Central memory CD8-positive, alpha-beta T cell (primary cell): ENCODE data around the gene GTF2H1.
"Not testable (repeated sequence)": the region's sequence is repeated elsewhere in the genome, so short reads cannot be mapped to it uniquely, and the experiment has no call there.

Experiments used
- ATAC-seq: fragments of 150-1000 bp; cut with Tn5 transposase; replicated peaks from 2 replicates; pipeline ENCODE4 v1.10.0; 2022; ENCODE audit warnings: mild to moderate bottlenecking, moderate FRiP score, moderate number of reproducible peaks; ENCODE audit not compliant: poor library complexity, severe bottlenecking; ENCODE audit errors: extremely low read depth
- DNase-seq, 2 donors: peaks; one replicate each; pipeline ENCODE4 v3.0.0; 2021; ENCODE audit warnings: low spot score in 2 of 2
- H3K27ac Mint-ChIP-seq: one replicate; pipeline ENCODE4 v1.8.0; 2022; ENCODE audit warnings: low read depth, mild to moderate bottlenecking, moderate library complexity, mixed read lengths
- H3K27me3 Mint-ChIP-seq: one replicate; pipeline ENCODE4 v1.8.0; 2022; ENCODE audit warnings: mixed read lengths
- H3K36me3 Mint-ChIP-seq: one replicate; pipeline ENCODE4 v1.8.0; 2022; ENCODE audit warnings: mild to moderate bottlenecking, moderate library complexity, mixed read lengths; ENCODE audit not compliant: insufficient read depth
- H3K4me1 Mint-ChIP-seq: one replicate; pipeline ENCODE4 v1.8.0; 2022; ENCODE audit warnings: mixed read lengths
- H3K4me3 Mint-ChIP-seq: one replicate; pipeline ENCODE4 v1.8.0; 2022; ENCODE audit warnings: mild to moderate bottlenecking, moderate library complexity, mixed read lengths
- H3K9me3 Mint-ChIP-seq: one replicate; pipeline ENCODE4 v1.8.0; 2022; ENCODE audit warnings: mixed read lengths

The GTF2H1 gene

DNA sequence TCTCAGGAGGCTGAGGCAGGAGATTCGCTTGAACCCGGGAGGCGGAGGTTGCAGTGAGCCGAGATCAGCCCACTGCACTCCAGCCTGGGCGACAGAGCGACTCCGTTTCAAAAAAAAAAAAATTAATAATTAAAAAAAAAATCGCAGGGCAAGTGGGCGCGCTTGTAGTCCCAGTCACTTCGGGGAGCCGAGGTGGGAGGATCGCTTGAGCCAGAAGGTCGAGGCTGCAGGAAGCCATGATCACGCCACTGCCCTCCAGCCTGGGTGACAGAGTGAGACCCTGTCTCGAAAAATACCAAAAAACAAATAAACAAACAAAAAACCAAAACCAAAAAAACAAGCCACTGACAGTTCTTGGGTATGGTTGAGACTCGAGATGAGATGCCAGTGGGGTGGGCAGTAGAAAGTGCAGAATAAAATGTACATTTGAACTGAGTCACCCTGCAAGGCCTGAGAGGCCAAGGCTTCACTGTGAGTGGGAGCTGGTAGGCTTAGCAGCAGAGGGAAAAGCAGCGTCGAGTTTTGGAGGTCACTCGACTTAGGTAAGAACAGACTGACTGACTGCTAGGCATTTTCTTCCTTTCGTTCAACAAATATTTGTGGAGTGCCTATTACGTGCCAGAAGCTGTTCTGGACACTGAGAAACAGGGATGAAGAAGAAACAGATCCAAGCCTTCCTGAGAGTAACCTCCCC, 71.4 kb downstream of the GTF2H1 start:
- DNase-seq: no peak
- Mint-ChIP-seq H3K9me3 (no peaks in the 10 kb centered on the region), H3K4me1 (peaks cover 36% of the 10 kb centered on the region), H3K27me3 (no peaks in the 10 kb centered on the region), H3K36me3 (peaks cover 48% of the 10 kb centered on the region), H3K4me3 (peak overlapping the region; percentile 99), H3K27ac (peak overlapping the region; percentile 96)
- ATAC-seq: no peak

DNA sequence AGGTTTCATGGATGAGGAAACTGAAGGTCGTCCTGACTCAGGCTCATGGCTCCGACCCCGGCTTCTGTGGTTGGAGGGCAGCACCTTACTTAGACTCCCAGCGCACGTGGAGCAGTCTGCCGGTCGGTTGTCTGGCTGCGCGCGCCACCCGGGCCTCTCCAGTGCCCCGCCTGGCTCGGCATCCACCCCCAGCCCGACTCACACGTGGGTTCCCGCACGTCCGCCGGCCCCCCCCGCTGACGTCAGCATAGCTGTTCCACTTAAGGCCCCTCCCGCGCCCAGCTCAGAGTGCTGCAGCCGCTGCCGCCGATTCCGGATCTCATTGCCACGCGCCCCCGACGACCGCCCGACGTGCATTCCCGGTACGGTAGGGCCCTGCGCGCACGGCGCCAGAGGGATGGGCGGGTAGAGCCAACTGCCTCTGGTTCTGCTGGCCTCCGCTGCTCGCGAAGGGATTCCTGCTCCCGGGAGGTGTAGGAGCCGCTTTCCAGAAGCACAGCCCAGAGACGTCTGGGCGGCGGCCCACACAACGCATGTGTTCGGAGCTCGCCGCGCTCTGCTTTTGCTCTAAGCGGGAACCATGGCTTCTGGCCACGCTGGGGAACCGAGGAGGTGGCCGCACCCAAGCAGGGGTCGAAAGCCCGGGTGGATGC, 72.0 kb downstream of the GTF2H1 start, which contains the start of gene LDHA:
TSS of gene LDHA (plus strand) at position 289 of the 653 bp plus-strand sequence. CDS start 2,280 bp downstream, outside the sequence.
- ATAC-seq (peak; percentile 78), DNase-seq (peak; percentile 97 to 98)
- Mint-ChIP-seq H3K36me3 (peaks cover 54% of the 10 kb centered on the region), H3K4me3 (peak within 1 kb of the TSS; percentile 99), H3K9me3 (no peaks in the 10 kb centered on the region), H3K27me3 (no peaks in the 10 kb centered on the region), H3K27ac (peak within 1 kb of the TSS; percentile 96), H3K4me1 (peaks cover 36% of the 10 kb centered on the region)

DNA sequence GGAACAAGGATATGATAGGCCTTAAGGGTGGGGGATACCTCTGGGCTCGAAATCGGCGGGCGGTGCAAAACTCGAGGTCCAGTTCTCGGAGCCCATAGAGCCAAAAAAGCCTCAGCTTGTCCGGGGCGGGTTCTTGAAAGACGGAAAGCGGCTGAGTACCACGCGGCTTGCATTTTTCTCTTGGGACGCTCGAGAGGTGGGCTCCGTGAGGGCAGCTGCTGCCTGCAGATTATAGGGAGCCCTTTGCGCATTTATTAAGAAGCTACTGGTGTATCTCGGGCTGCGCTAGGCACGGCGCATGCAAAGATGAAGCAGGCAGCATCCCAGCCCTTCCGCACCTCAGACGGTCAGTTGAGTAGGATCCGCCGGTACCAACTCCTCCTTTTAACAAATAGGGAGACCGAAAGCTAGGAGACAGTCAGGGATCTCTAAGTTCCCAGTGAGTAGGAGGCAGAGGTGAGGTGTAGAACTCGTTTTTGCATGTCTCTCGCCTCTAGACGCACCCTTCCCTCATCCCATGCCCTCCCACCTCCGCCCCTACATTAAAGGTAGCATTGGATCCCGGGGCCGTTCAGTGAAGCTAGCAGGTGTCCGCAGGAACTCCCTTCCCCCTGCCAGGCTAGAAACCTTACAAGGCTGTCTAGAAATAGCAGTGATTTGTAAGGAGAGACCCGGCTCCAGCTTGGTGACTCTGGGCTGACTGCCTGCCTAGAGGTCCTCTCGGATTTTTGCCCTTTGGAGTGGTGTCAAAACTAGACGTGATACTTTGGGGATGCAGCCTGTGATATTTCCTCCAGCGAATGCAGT, 72.8 kb downstream of the GTF2H1 start:
- Mint-ChIP-seq H3K4me1 (peaks cover 36% of the 10 kb centered on the region), H3K27me3 (no peaks in the 10 kb centered on the region), H3K36me3 (peaks cover 61% of the 10 kb centered on the region), H3K9me3 (no peaks in the 10 kb centered on the region), H3K4me3 (peak overlapping the region; percentile 99), H3K27ac (peak overlapping the region; percentile 96)
- no peak for ATAC-seq
- DNase-seq: no peak

DNA sequence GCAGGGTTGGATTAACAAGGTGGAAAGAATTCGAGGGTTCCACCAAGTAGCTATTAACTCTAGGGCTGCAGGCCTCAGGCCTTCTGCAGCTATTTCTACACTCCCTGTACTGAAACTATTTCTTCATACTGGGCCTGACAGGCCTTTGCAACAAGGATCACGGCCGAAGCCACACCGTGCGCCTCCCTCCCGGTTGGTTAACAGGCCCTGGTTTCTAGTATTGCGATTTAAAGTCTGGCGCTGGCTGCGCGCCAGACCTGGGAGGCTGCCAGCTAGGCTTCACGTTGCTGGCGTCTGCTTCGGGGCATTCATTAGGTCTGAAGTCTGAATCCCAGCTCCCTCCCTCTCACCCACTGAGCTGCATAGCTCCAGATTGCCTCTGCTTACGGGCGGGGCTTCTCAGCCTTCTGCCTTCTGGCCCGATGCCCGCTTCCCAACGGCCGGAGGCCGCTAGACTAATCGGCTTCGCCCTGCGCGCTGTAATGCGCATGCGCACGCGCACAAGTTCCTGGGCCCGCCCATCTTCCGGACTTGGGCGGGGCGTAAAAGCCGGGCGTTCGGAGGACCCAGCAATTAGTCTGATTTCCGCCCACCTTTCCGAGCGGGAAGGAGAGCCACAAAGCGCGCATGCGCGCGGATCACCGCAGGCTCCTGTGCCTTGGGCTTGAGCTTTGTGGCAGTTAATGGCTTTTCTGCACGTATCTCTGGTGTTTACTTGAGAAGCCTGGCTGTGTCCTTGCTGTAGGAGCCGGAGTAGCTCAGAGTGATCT, 73.6 kb downstream of the GTF2H1 start:
- Mint-ChIP-seq H3K4me3 (peak overlapping the region; percentile 99), H3K4me1 (peaks cover 36% of the 10 kb centered on the region), H3K27ac (peak overlapping the region; percentile 96), H3K27me3 (no peaks in the 10 kb centered on the region), H3K36me3 (peaks cover 68% of the 10 kb centered on the region), H3K9me3 (no peaks in the 10 kb centered on the region)
- ATAC-seq (peak; percentile 37), DNase-seq (peak; percentile 94 to 97)

DNA sequence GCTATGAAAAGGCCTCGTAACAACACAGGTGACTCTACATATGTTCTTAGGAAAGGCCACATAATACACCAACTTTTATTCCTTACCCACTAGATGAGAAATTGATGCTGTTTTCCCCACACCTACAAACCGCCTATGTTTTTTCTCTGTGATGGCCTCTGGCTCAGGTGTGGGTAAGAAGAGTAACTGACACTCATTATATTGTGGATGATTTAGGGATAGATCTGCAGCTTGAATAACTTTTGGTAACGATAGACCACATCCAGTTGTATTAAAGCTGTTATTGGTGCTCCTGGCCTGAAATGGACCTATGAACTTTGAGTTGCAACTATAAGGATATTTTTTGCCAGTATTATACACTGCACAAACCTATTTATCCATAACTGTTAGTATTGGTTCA, 75.6 kb downstream of the GTF2H1 start:
- no peak for DNase-seq
- Mint-ChIP-seq H3K27me3 (no peaks in the 10 kb centered on the region), H3K27ac (peak overlapping the region; percentile 61), H3K4me1 (peaks cover 31% of the 10 kb centered on the region), H3K9me3 (no peaks in the 10 kb centered on the region), H3K4me3 (peak overlapping the region; percentile 32), H3K36me3 (peaks cover 84% of the 10 kb centered on the region)
- no peak for ATAC-seq

DNA sequence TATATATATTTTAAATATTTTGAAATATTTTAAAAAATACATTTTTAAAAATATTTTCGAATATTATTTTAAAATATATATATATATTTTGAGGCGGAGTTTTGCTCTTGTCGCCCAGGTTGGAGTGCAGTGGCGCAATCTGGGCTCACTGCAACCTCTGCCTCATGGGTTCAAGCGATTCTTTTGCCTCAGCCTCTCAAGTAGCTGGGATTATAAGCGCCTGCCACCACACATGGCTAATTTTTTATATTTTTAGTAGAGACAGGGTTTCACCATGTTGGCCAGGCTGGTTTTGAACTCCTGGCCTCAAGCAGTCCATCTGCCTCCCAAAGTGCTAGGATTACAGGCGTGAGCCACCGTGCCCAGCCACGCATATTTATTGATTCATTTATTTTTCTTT, 78.7 kb downstream of the GTF2H1 start:
- not testable (repeated sequence) for H3K27me3 Mint-ChIP-seq, H3K27ac Mint-ChIP-seq, ATAC-seq, H3K4me1 Mint-ChIP-seq, H3K9me3 Mint-ChIP-seq, H3K4me3 Mint-ChIP-seq, DNase-seq
- peaks cover 89% of the 10 kb centered on the region for H3K36me3 Mint-ChIP-seq

DNA sequence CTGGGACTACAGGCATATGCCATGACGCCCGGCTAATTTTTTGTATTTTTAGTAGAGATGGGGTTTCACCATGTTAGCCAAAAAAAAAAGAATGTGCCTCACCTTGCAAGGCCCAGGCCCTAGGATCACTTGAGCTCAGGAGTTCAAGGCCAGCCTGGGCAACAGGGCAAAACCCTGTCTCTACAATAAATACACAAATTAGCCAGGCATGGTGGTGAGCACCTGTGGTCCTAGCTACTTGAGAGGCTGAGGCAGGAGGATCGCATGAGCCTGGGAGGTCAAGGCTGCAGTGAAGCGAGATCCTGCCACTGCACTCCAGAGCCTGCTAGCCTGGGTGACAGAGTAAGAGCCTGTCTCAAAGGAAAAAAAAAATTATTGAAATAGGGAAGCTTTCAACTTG, 81.7 kb downstream of the GTF2H1 start:
- Mint-ChIP-seq H3K27me3 (no peaks in the 10 kb centered on the region), H3K9me3 (no peaks in the 10 kb centered on the region), H3K4me3 (no peak overlapping the region), H3K36me3 (peaks cover 83% of the 10 kb centered on the region), H3K4me1 (no peaks in the 10 kb centered on the region), H3K27ac (peak overlapping the region; percentile 68)
- ATAC-seq (no peak), DNase-seq (no peak)

DNA sequence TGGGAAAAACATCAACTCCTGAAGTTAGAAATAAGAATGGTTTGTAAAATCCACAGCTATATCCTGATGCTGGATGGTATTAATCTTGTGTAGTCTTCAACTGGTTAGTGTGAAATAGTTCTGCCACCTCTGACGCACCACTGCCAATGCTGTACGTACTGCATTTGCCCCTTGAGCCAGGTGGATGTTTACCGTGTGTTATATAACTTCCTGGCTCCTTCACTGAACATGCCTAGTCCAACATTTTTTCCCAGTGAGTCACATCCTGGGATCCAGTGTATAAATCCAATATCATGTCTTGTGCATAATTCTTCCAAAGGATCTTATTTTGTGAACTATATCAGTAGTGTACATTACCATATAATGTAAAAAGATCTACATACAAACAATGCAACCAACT, 85.0 kb downstream of the GTF2H1 start:
- H3K27ac Mint-ChIP-seq, H3K4me3 Mint-ChIP-seq, H3K9me3 Mint-ChIP-seq, ATAC-seq, DNase-seq, H3K27me3 Mint-ChIP-seq: not testable (repeated sequence)
- H3K36me3 Mint-ChIP-seq: peaks cover 60% of the 10 kb centered on the region
- H3K4me1 Mint-ChIP-seq: peaks cover 13% of the 10 kb centered on the region

DNA sequence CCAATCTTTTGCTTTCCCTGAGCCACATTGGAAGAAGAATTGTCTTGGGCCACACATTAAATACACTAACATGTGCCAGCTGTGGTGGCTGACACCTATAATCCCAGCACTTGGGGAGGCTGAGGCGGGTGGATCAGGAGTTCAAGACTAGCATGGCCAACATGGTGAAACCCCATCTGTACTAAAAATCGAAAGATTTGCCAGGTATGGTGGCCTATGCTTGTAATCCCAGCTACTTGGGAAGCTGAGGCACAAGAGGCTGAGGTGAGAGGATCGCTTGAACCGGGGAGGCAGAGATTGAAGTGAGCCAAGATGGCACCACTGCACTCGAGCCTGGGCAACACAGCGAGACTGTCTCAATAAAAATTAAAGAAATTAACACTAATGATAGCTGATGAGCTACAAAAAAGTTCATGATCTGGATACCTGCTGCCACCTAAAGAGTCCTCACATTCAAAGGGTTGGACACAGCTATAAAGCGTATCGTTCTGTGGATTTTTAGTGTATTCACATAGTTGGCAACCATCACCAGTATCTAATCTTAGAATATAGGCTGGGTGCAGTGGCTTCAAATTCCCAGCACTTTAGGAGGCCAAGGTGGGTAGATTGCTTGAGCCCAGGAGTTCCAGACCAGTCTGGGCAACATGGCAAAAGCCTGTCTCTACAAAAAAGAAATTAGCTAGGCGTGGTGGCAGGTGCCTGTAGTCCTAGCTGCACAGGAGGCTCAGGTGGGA, 86.4 kb downstream of the GTF2H1 start:
- no peak overlapping the region for H3K4me3 Mint-ChIP-seq
- no peaks in the 10 kb centered on the region for H3K9me3 Mint-ChIP-seq
- DNase-seq (no peak), ATAC-seq (no peak)
- peaks cover 49% of the 10 kb centered on the region for H3K36me3 Mint-ChIP-seq
- no peaks in the 10 kb centered on the region for H3K27me3 Mint-ChIP-seq
- peaks cover 21% of the 10 kb centered on the region for H3K4me1 Mint-ChIP-seq
- H3K27ac Mint-ChIP-seq: no peak overlapping the region

DNA sequence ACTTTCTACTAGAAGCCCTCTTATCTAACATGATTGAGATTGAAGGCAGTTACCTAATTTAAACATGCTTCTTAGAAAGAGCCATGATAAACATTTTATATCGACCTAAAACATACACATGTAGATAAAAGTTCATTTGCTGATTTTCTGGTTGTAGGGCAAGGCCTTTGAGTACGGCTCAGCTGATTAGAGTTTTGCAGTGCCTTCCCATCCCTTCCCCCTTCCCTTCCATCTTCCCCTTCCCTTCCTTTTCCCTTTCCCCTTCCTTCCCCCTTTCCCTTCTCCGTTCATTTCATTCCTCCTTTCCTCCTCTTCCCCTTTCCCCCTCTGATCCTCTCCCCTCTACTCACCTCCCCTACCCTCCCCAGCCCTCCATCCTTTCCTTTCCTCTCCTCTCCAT, 94.1 kb downstream of the GTF2H1 start:
- no peak for ATAC-seq
- Mint-ChIP-seq H3K4me3 (no peak overlapping the region), H3K27ac (no peak overlapping the region), H3K4me1 (peaks cover 14% of the 10 kb centered on the region), H3K27me3 (no peaks in the 10 kb centered on the region), H3K36me3 (peaks cover 6% of the 10 kb centered on the region), H3K9me3 (no peaks in the 10 kb centered on the region)
- DNase-seq: no peak
